ENCODE measurements around the gene MYRF.

MYRF gene

GRCh38 chr11:61718046-61718531, 34.3 kb upstream of the MYRF start:
- H3K27ac ChIP-seq = peak overlapping the region in 11 of 21 experiments; percentile 2 to 78 (median 51)
- H3K4me3 ChIP-seq = peak overlapping the region in 4 of 7 experiments; percentile 11 to 22 (median 17)

GRCh38 chr11:61718621-61719302, 33.7 kb upstream of the MYRF start:
- peak overlapping the region in 5 of 7 experiments; percentile 11 to 22 (median 17) for H3K4me3 ChIP-seq
- H3K27ac ChIP-seq = peak overlapping the region in 14 of 21 experiments; percentile 4 to 78 (median 46)

- Histone ChIP-seq H3K4me3 (no peak overlapping the region), H3K27ac (no peak overlapping the region)
Measured at GRCh38 chr11:61719978-61720377, 32.5 kb upstream of the MYRF start.

- Histone ChIP-seq H3K4me3 (no peak overlapping the region), H3K27ac (no peak overlapping the region)
Measured at GRCh38 chr11:61720597-61720996, 31.8 kb upstream of the MYRF start.

- Histone ChIP-seq H3K4me3 (no peak overlapping the region), H3K27ac (no peak overlapping the region)
Measured at GRCh38 chr11:61724437-61724836, 28.0 kb upstream of the MYRF start.

- no peak overlapping the region for H3K4me3 ChIP-seq
- H3K27ac ChIP-seq = no peak overlapping the region
Measured at GRCh38 chr11:61725781-61726231, 26.6 kb upstream of the MYRF start.

GRCh38 chr11:61726775-61727174, 25.7 kb upstream of the MYRF start:
- H3K27ac ChIP-seq = no peak overlapping the region
- no peak overlapping the region for H3K4me3 ChIP-seq

GRCh38 chr11:61727401-61727811, 25.0 kb upstream of the MYRF start:
- Histone ChIP-seq H3K4me3 (no peak overlapping the region), H3K27ac (no peak overlapping the region)

GRCh38 chr11:61728066-61728939, 24.1 kb upstream of the MYRF start:
- Histone ChIP-seq H3K27ac (no peak overlapping the region), H3K4me3 (no peak overlapping the region)

- no peak overlapping the region for H3K27ac ChIP-seq
Measured at GRCh38 chr11:61728940-61729219, 23.6 kb upstream of the MYRF start.

GRCh38 chr11:61730240-61730994, 22.0 kb upstream of the MYRF start:
- no peak overlapping the region for H3K27ac ChIP-seq
- H3K4me3 ChIP-seq = no peak overlapping the region

More at GRCh38 chr11:61728940-61729219, 23.6 kb upstream of the MYRF start:
- no peak overlapping the region for H3K4me3 ChIP-seq

- H3K4me3 ChIP-seq = no peak overlapping the region
- H3K27ac ChIP-seq = peak overlapping the region in 1 of 21 experiments; percentile 12
Measured at GRCh38 chr11:61731211-61731951, 21.1 kb upstream of the MYRF start.

GRCh38 chr11:61731952-61732675, 20.3 kb upstream of the MYRF start:
- peak overlapping the region in 1 of 21 experiments; percentile 12 for H3K27ac ChIP-seq
- H3K4me3 ChIP-seq = no peak overlapping the region

- Histone ChIP-seq H3K4me3 (no peak overlapping the region), H3K27ac (peak overlapping the region in 2 of 21 experiments; percentile 29 to 70)
Measured at GRCh38 chr11:61732705-61733104, 19.7 kb upstream of the MYRF start.

- Histone ChIP-seq H3K27ac (peak overlapping the region in 1 of 21 experiments; percentile 70), H3K4me3 (no peak overlapping the region)
Measured at GRCh38 chr11:61733120-61733978, 19.1 kb upstream of the MYRF start.

- H3K27ac ChIP-seq = no peak overlapping the region
- H3K4me3 ChIP-seq = no peak overlapping the region
Measured at GRCh38 chr11:61734767-61735166, 17.7 kb upstream of the MYRF start.

GRCh38 chr11:61735391-61735790, 17.0 kb upstream of the MYRF start:
- Histone ChIP-seq H3K27ac (no peak overlapping the region), H3K4me3 (no peak overlapping the region)

GRCh38 chr11:61736310-61736709, 16.1 kb upstream of the MYRF start:
- no peak overlapping the region for H3K4me3 ChIP-seq
- H3K27ac ChIP-seq = no peak overlapping the region
